IMR-90 (cell line): ENCODE data around the gene PPFIA2. TPM values are rescaled to one million over a fixed set of nuclear protein-coding genes. Genes with fewer than 3 reads are reported as not detected.

Source experiments
- ATAC-seq: fragments of 200-7000 bp; cut with Tn5 transposase; 2 replicates; pipeline ENCODE4 v1.9.1; 2020; ENCODE audit warnings: low read depth, mild to moderate bottlenecking, moderate library complexity
- BruUV-seq: library from RNA; stranded (reverse); fragments of 400-500 nt; replicated peaks from 2 replicates; lab custom pipeline; 2021; lab: Mats Ljungman, UMichigan
- CTCF ChIA-PET: fragments of 300-600 bp; formaldehyde crosslinking; extraction: SDS; loops from one replicate; lab custom pipeline; 2021; ENCODE audit warnings: antibody characterized with exemption; lab: Yijun Ruan, JAX
- POLR2A ChIA-PET: fragments of 300-600 bp; sonication (Branson Sonifier 250); formaldehyde crosslinking; loops from one replicate; lab custom pipeline; 2022; ENCODE audit warnings: antibody characterized with exemption; ENCODE audit not compliant: unreplicated experiment; lab: Charles Lee
- DNase-seq: peaks from one replicate; pipeline ENCODE4 v3.0.0; 2013
- H2AFZ ChIP-seq: replicated peaks from 2 replicates; pipeline ENCODE3; 2013; ENCODE audit warnings: low read length, mild to moderate bottlenecking; ENCODE audit not compliant: poor library complexity
- H2AK5ac ChIP-seq: 2 replicates; pipeline ENCODE4 v1.6.1; 2013; ENCODE audit warnings: low read depth, low read length, inconsistent platforms
- H2AK9ac ChIP-seq: replicated peaks from 2 replicates; pipeline ENCODE3; 2013; ENCODE audit warnings: mild to moderate bottlenecking, low read depth, low read length, moderate library complexity; ENCODE audit not compliant: poor library complexity
- H2BK120ac ChIP-seq: 2 replicates; pipeline ENCODE4 v1.6.1; 2013; ENCODE audit warnings: low read depth, low read length, inconsistent platforms
- H2BK15ac ChIP-seq: 3 replicates; pipeline ENCODE4 v1.6.1; 2013; ENCODE audit warnings: low read depth, low read length, inconsistent platforms
- H2BK20ac ChIP-seq: 2 replicates; pipeline ENCODE4 v1.6.1; 2013; ENCODE audit warnings: low read depth, mild to moderate bottlenecking, inconsistent platforms, low read length, moderate library complexity
- H2BK5ac ChIP-seq: 2 replicates; pipeline ENCODE4 v1.6.1; 2013; ENCODE audit warnings: mild to moderate bottlenecking, low read depth, low read length, inconsistent platforms; ENCODE audit not compliant: poor library complexity, severe bottlenecking
- H3K14ac ChIP-seq: replicated peaks from 2 replicates; pipeline ENCODE4 v1.6.1; 2013; ENCODE audit warnings: low read depth, low read length, inconsistent platforms
- H3K18ac ChIP-seq: 2 replicates; pipeline ENCODE4 v1.6.1; 2013; ENCODE audit warnings: low read depth, low read length, control low read depth
- H3K23ac ChIP-seq: 2 replicates; pipeline ENCODE4 v1.6.1; 2013; ENCODE audit warnings: low read depth, low read length, inconsistent platforms
- H3K27ac ChIP-seq: 2 replicates; pipeline ENCODE4 v1.5.1; 2013; ENCODE audit warnings: mild to moderate bottlenecking, control low read depth, low read length; ENCODE audit not compliant: insufficient read depth
- H3K27me3 ChIP-seq: 2 replicates; pipeline ENCODE4 v1.6.1; 2013; ENCODE audit warnings: low read length; ENCODE audit not compliant: control insufficient read depth, insufficient read depth
- H3K36me3 ChIP-seq: 2 replicates; pipeline ENCODE4 v1.6.1; 2013; ENCODE audit warnings: low read length, mixed read lengths; ENCODE audit not compliant: control insufficient read depth, insufficient read depth
- H3K4ac ChIP-seq: 2 replicates; pipeline ENCODE4 v1.6.1; 2013; ENCODE audit warnings: low read depth, low read length, inconsistent platforms
- H3K4me1 ChIP-seq: 2 replicates; pipeline ENCODE4 v1.6.1; 2013; ENCODE audit warnings: low read length, mixed read lengths; ENCODE audit not compliant: control insufficient read depth, insufficient read depth
- H3K4me2 ChIP-seq: 2 replicates; pipeline ENCODE4 v1.6.1; 2013; ENCODE audit warnings: low read depth, mild to moderate bottlenecking, control low read depth, low read length, moderate library complexity
- H3K4me3 ChIP-seq: 2 replicates; pipeline ENCODE4 v1.5.1; 2013; ENCODE audit warnings: low read depth, mild to moderate bottlenecking, control low read depth, low read length, moderate library complexity; ENCODE audit not compliant: insufficient read depth
- H3K56ac ChIP-seq: 2 replicates; pipeline ENCODE4 v1.6.1; 2013; ENCODE audit warnings: low read length, inconsistent platforms; ENCODE audit not compliant: insufficient read depth; ENCODE audit errors: extremely low read depth
- H3K79me1 ChIP-seq, 2 experiments: 2 replicates each; pipeline ENCODE4 v1.6.1; 2013; ENCODE audit warnings: low read length in 2 of 2, inconsistent platforms in 1 of 2, low read depth in 1 of 2
- H3K9ac ChIP-seq: 2 replicates; pipeline ENCODE4 v1.6.1; 2013; ENCODE audit warnings: low read depth, low read length, control low read depth
- H3K9me1 ChIP-seq: 2 replicates; pipeline ENCODE4 v1.6.1; 2013; ENCODE audit warnings: low read length, inconsistent platforms; ENCODE audit not compliant: insufficient read depth
- H3K9me3 ChIP-seq: 2 replicates; pipeline ENCODE4 v1.6.1; 2013; ENCODE audit warnings: low read length; ENCODE audit not compliant: control insufficient read depth, insufficient read depth
- H4K20me1 ChIP-seq: 2 replicates; pipeline ENCODE4 v1.6.1; 2013; ENCODE audit warnings: low read length, inconsistent platforms; ENCODE audit not compliant: insufficient read depth
- H4K5ac ChIP-seq: 2 replicates; pipeline ENCODE4 v1.6.1; 2013; ENCODE audit warnings: mild to moderate bottlenecking, low read depth, low read length, control low read depth
- H4K8ac ChIP-seq, 2 experiments: 2 replicates each; pipeline ENCODE4 v1.6.1; 2013; ENCODE audit warnings: low read depth in 2 of 2, low read length in 2 of 2, control low read depth in 1 of 2, inconsistent platforms in 1 of 2
- H4K91ac ChIP-seq: 2 replicates; pipeline ENCODE4 v1.6.1; 2013; ENCODE audit warnings: low read depth, low read length, inconsistent platforms; ENCODE audit not compliant: insufficient read depth
- CEBPB ChIP-seq: IDR thresholded peaks from 2 replicates; pipeline ENCODE4 v1.6.1; 2012; ENCODE audit warnings: low read depth, low read length, improper control_type of control experiment
- CHD1 ChIP-seq: IDR thresholded peaks from 2 replicates; pipeline ENCODE4 v1.6.1; 2012; ENCODE audit warnings: low read depth, low read length, improper control_type of control experiment
- ELK1 ChIP-seq: fragments of 150-350 bp; IDR thresholded peaks from 2 replicates; pipeline ENCODE4 v1.6.1; 2016; ENCODE audit warnings: low read depth, mild to moderate bottlenecking, low read length, moderate library complexity, borderline replicate concordance
- FOS ChIP-seq: fragments of 150-350 bp; IDR thresholded peaks from 2 replicates; pipeline ENCODE4 v1.6.1; 2016; ENCODE audit warnings: low read depth, low read length
- MAZ ChIP-seq: IDR thresholded peaks from 2 replicates; pipeline ENCODE4 v1.6.1; 2012; ENCODE audit warnings: low read depth, mild to moderate bottlenecking, low read length, improper control_type of control experiment, moderate library complexity, borderline replicate concordance
- MXI1 ChIP-seq: IDR thresholded peaks from 2 replicates; pipeline ENCODE4 v1.6.1; 2012; ENCODE audit warnings: low read depth, mild to moderate bottlenecking, low read length, moderate library complexity, borderline replicate concordance
- POLR2A ChIP-seq: IDR thresholded peaks from 2 replicates; pipeline ENCODE4 v1.6.1; 2012; ENCODE audit warnings: mild to moderate bottlenecking, low read depth, low read length
- RAD21 ChIP-seq: IDR thresholded peaks from 2 replicates; pipeline ENCODE4 v1.6.1; 2012; ENCODE audit warnings: low read length, improper control_type of control experiment
- RCOR1 ChIP-seq: IDR thresholded peaks from 2 replicates; pipeline ENCODE4 v1.6.1; 2012; ENCODE audit warnings: mild to moderate bottlenecking, low read length, improper control_type of control experiment; ENCODE audit not compliant: insufficient replicate concordance
- SMC3 ChIP-seq: fragments of 150-350 bp; IDR thresholded peaks from 2 replicates; pipeline ENCODE4 v1.6.1; 2016; ENCODE audit warnings: low read depth, mild to moderate bottlenecking, antibody characterized with exemption, low read length, moderate library complexity
- USF2 ChIP-seq: fragments of 150-350 bp; IDR thresholded peaks from 2 replicates; pipeline ENCODE4 v1.6.1; 2017; ENCODE audit warnings: mild to moderate bottlenecking, antibody characterized with exemption, low read length, low read depth
- dilution Hi-C: fragments of 300-500 bp; cut with HindIII; formaldehyde crosslinking; loops from one replicate; pipeline ENCODE4 v1.14.3; 2018; ENCODE audit warnings: low sequenced_read_pairs; ENCODE audit not compliant: unreplicated experiment
- in situ Hi-C: fragments of 300-500 bp; cut with MboI; formaldehyde crosslinking; loops from 3 replicates; pipeline ENCODE4 v1.14.3; 2019; ENCODE audit warnings: low sequenced_read_pairs, inconsistent platforms, mixed read lengths
- intact Hi-C: fragments of 100-400 bp; cut with micrococcal nuclease; formaldehyde crosslinking; loops from 2 replicates; pipeline ENCODE4 v1.10.0; 2022
- polyA plus RNA-seq, 3 experiments: library from polyadenylated mRNA; depleted of rRNA; stranded (reverse); fragments of >200 nt; gene quantifications; 2 replicates each; pipeline ENCODE4 v1.2.3, GENCODE V29; 2012; ENCODE audit warnings: low replicate concordance in 1 of 3
- total RNA-seq: library from RNA; depleted of rRNA; stranded (reverse); fragments of >200 nt; gene quantifications from 2 replicates; pipeline ENCODE4 v1.2.3, GENCODE V29; 2012

PPFIA2 gene
- total and polyA plus RNA-seq, 2 of the 4 experiments (the other 2 are of a cell fraction), result 0.29 to 1.3 TPM

GRCh38 chr12:81369175-81369574, 390.0 kb downstream of the PPFIA2 start:
- H3K4me1 ChIP-seq, result no peaks in the 10 kb centered on the region
- no peak overlapping the region for H2BK20ac ChIP-seq
- intact Hi-C loops (no loop called here), in situ Hi-C loops (no loop called here), dilution Hi-C loops (no loop called here)
- no peaks in the 10 kb centered on the region for H3K27me3 ChIP-seq
- H2BK120ac ChIP-seq, result no peak overlapping the region
- no peak overlapping the region for H4K5ac ChIP-seq
- H4K20me1 ChIP-seq, result no peaks in the 10 kb centered on the region
- H3K18ac ChIP-seq, result no peak overlapping the region
- no peak overlapping the region for H2BK15ac ChIP-seq
- no peak overlapping the region for H2BK5ac ChIP-seq
- H3K9me3 ChIP-seq, result no peaks in the 10 kb centered on the region
- no peak for TF ChIP-seq CHD1
- TF ChIP-seq SMC3, result no peak
- no peak for TF ChIP-seq POLR2A
- TF ChIP-seq RCOR1, result no peak
- no peak for TF ChIP-seq CEBPB
- no peak for TF ChIP-seq USF2
- TF ChIP-seq MXI1, result no peak
- TF ChIP-seq FOS, result no peak
- TF ChIP-seq MAZ, result no peak
- no peak for TF ChIP-seq RAD21
- TF ChIP-seq ELK1, result no peak
- H3K4me2 ChIP-seq, result no peak overlapping the region
- CTCF ChIA-PET, result interaction anchor here (0.6 kb wide), 1 partner anchor 313 kb away, joined by 3 read pairs; no protein-coding TSS in a partner anchor
- H3K23ac ChIP-seq, result no peak overlapping the region
- H3K4ac ChIP-seq, result no peak overlapping the region
- BruUV-seq, result no TSS peak
- POLR2A ChIA-PET, result no interaction called here
- no peaks in the 10 kb centered on the region for H3K9me1 ChIP-seq
- H3K56ac ChIP-seq, result no peak overlapping the region
- H3K27ac ChIP-seq, result no peak overlapping the region
- no peak overlapping the region for H4K8ac ChIP-seq
- no peak overlapping the region for H4K91ac ChIP-seq
- no peaks in the 10 kb centered on the region for H3K36me3 ChIP-seq
- no peak overlapping the region for H3K4me3 ChIP-seq
- DNase-seq (no peak), ATAC-seq (no peak)
- no peak overlapping the region for H2AK9ac ChIP-seq
- H3K9ac ChIP-seq, result no peak overlapping the region
- H2AFZ ChIP-seq, result no peak overlapping the region
- no peak overlapping the region for H3K14ac ChIP-seq
- no peaks in the 10 kb centered on the region for H3K79me1 ChIP-seq
- no peak overlapping the region for H2AK5ac ChIP-seq
